IMR-90 (cell line): ENCODE data around the gene EHMT1. TPM values are rescaled to one million over a fixed set of nuclear protein-coding genes. Genes with fewer than 3 reads are reported as not detected.

Experiments
- ATAC-seq: fragments of 200-7000 bp; cut with Tn5 transposase; 2 replicates; pipeline ENCODE4 v1.9.1; 2020; ENCODE audit warnings: low read depth, mild to moderate bottlenecking, moderate library complexity
- BruUV-seq: library from RNA; stranded (reverse); fragments of 400-500 nt; replicated peaks from 2 replicates; lab custom pipeline; 2021; lab: Mats Ljungman, UMichigan
- CTCF ChIA-PET: fragments of 300-600 bp; formaldehyde crosslinking; extraction: SDS; loops from one replicate; lab custom pipeline; 2021; ENCODE audit warnings: antibody characterized with exemption; lab: Yijun Ruan, JAX
- POLR2A ChIA-PET: fragments of 300-600 bp; sonication (Branson Sonifier 250); formaldehyde crosslinking; loops from one replicate; lab custom pipeline; 2022; ENCODE audit warnings: antibody characterized with exemption; ENCODE audit not compliant: unreplicated experiment; lab: Charles Lee
- DNase-seq: peaks from one replicate; pipeline ENCODE4 v3.0.0; 2013
- H2AFZ ChIP-seq: replicated peaks from 2 replicates; pipeline ENCODE3; 2013; ENCODE audit warnings: low read length, mild to moderate bottlenecking; ENCODE audit not compliant: poor library complexity
- H2AK5ac ChIP-seq: 2 replicates; pipeline ENCODE4 v1.6.1; 2013; ENCODE audit warnings: low read depth, low read length, inconsistent platforms
- H2AK9ac ChIP-seq: replicated peaks from 2 replicates; pipeline ENCODE3; 2013; ENCODE audit warnings: mild to moderate bottlenecking, low read depth, low read length, moderate library complexity; ENCODE audit not compliant: poor library complexity
- H2BK120ac ChIP-seq: 2 replicates; pipeline ENCODE4 v1.6.1; 2013; ENCODE audit warnings: low read depth, low read length, inconsistent platforms
- H2BK15ac ChIP-seq: 3 replicates; pipeline ENCODE4 v1.6.1; 2013; ENCODE audit warnings: low read depth, low read length, inconsistent platforms
- H2BK20ac ChIP-seq: 2 replicates; pipeline ENCODE4 v1.6.1; 2013; ENCODE audit warnings: low read depth, mild to moderate bottlenecking, inconsistent platforms, low read length, moderate library complexity
- H2BK5ac ChIP-seq: 2 replicates; pipeline ENCODE4 v1.6.1; 2013; ENCODE audit warnings: mild to moderate bottlenecking, low read depth, low read length, inconsistent platforms; ENCODE audit not compliant: poor library complexity, severe bottlenecking
- H3K14ac ChIP-seq: replicated peaks from 2 replicates; pipeline ENCODE4 v1.6.1; 2013; ENCODE audit warnings: low read depth, low read length, inconsistent platforms
- H3K18ac ChIP-seq: 2 replicates; pipeline ENCODE4 v1.6.1; 2013; ENCODE audit warnings: low read depth, low read length, control low read depth
- H3K23ac ChIP-seq: 2 replicates; pipeline ENCODE4 v1.6.1; 2013; ENCODE audit warnings: low read depth, low read length, inconsistent platforms
- H3K27ac ChIP-seq: 2 replicates; pipeline ENCODE4 v1.5.1; 2013; ENCODE audit warnings: mild to moderate bottlenecking, control low read depth, low read length; ENCODE audit not compliant: insufficient read depth
- H3K27me3 ChIP-seq: 2 replicates; pipeline ENCODE4 v1.6.1; 2013; ENCODE audit warnings: low read length; ENCODE audit not compliant: control insufficient read depth, insufficient read depth
- H3K36me3 ChIP-seq: 2 replicates; pipeline ENCODE4 v1.6.1; 2013; ENCODE audit warnings: low read length, mixed read lengths; ENCODE audit not compliant: control insufficient read depth, insufficient read depth
- H3K4ac ChIP-seq: 2 replicates; pipeline ENCODE4 v1.6.1; 2013; ENCODE audit warnings: low read depth, low read length, inconsistent platforms
- H3K4me1 ChIP-seq: 2 replicates; pipeline ENCODE4 v1.6.1; 2013; ENCODE audit warnings: low read length, mixed read lengths; ENCODE audit not compliant: control insufficient read depth, insufficient read depth
- H3K4me2 ChIP-seq: 2 replicates; pipeline ENCODE4 v1.6.1; 2013; ENCODE audit warnings: low read depth, mild to moderate bottlenecking, control low read depth, low read length, moderate library complexity
- H3K4me3 ChIP-seq: 2 replicates; pipeline ENCODE4 v1.5.1; 2013; ENCODE audit warnings: low read depth, mild to moderate bottlenecking, control low read depth, low read length, moderate library complexity; ENCODE audit not compliant: insufficient read depth
- H3K56ac ChIP-seq: 2 replicates; pipeline ENCODE4 v1.6.1; 2013; ENCODE audit warnings: low read length, inconsistent platforms; ENCODE audit not compliant: insufficient read depth; ENCODE audit errors: extremely low read depth
- H3K79me1 ChIP-seq, 2 experiments: 2 replicates each; pipeline ENCODE4 v1.6.1; 2013; ENCODE audit warnings: low read length in 2 of 2, inconsistent platforms in 1 of 2, low read depth in 1 of 2
- H3K9ac ChIP-seq: 2 replicates; pipeline ENCODE4 v1.6.1; 2013; ENCODE audit warnings: low read depth, low read length, control low read depth
- H3K9me1 ChIP-seq: 2 replicates; pipeline ENCODE4 v1.6.1; 2013; ENCODE audit warnings: low read length, inconsistent platforms; ENCODE audit not compliant: insufficient read depth
- H3K9me3 ChIP-seq: 2 replicates; pipeline ENCODE4 v1.6.1; 2013; ENCODE audit warnings: low read length; ENCODE audit not compliant: control insufficient read depth, insufficient read depth
- H4K20me1 ChIP-seq: 2 replicates; pipeline ENCODE4 v1.6.1; 2013; ENCODE audit warnings: low read length, inconsistent platforms; ENCODE audit not compliant: insufficient read depth
- H4K5ac ChIP-seq: 2 replicates; pipeline ENCODE4 v1.6.1; 2013; ENCODE audit warnings: mild to moderate bottlenecking, low read depth, low read length, control low read depth
- H4K8ac ChIP-seq, 2 experiments: 2 replicates each; pipeline ENCODE4 v1.6.1; 2013; ENCODE audit warnings: low read depth in 2 of 2, low read length in 2 of 2, control low read depth in 1 of 2, inconsistent platforms in 1 of 2
- H4K91ac ChIP-seq: 2 replicates; pipeline ENCODE4 v1.6.1; 2013; ENCODE audit warnings: low read depth, low read length, inconsistent platforms; ENCODE audit not compliant: insufficient read depth
- CEBPB ChIP-seq: IDR thresholded peaks from 2 replicates; pipeline ENCODE4 v1.6.1; 2012; ENCODE audit warnings: low read depth, low read length, improper control_type of control experiment
- ELK1 ChIP-seq: fragments of 150-350 bp; IDR thresholded peaks from 2 replicates; pipeline ENCODE4 v1.6.1; 2016; ENCODE audit warnings: low read depth, mild to moderate bottlenecking, low read length, moderate library complexity, borderline replicate concordance
- MAZ ChIP-seq: IDR thresholded peaks from 2 replicates; pipeline ENCODE4 v1.6.1; 2012; ENCODE audit warnings: low read depth, mild to moderate bottlenecking, low read length, improper control_type of control experiment, moderate library complexity, borderline replicate concordance
- RAD21 ChIP-seq: IDR thresholded peaks from 2 replicates; pipeline ENCODE4 v1.6.1; 2012; ENCODE audit warnings: low read length, improper control_type of control experiment
- RCOR1 ChIP-seq: IDR thresholded peaks from 2 replicates; pipeline ENCODE4 v1.6.1; 2012; ENCODE audit warnings: mild to moderate bottlenecking, low read length, improper control_type of control experiment; ENCODE audit not compliant: insufficient replicate concordance
- WGBS, 2 experiments: methylation state at CpG; one replicate each; pipeline versions ENCODE4 v1.1.5 to v1.1.7; 2013; ENCODE audit warnings: missing lambda C conversion rate in 2 of 2; ENCODE audit not compliant: insufficient read length in 1 of 2; ENCODE audit errors: extremely low coverage in 2 of 2; 5-methylcytosine and 5-hydroxymethylcytosine counted together
- dilution Hi-C: fragments of 300-500 bp; cut with HindIII; formaldehyde crosslinking; loops from one replicate; pipeline ENCODE4 v1.14.3; 2018; ENCODE audit warnings: low sequenced_read_pairs; ENCODE audit not compliant: unreplicated experiment
- in situ Hi-C: fragments of 300-500 bp; cut with MboI; formaldehyde crosslinking; loops from 3 replicates; pipeline ENCODE4 v1.14.3; 2019; ENCODE audit warnings: low sequenced_read_pairs, inconsistent platforms, mixed read lengths
- intact Hi-C: fragments of 100-400 bp; cut with micrococcal nuclease; formaldehyde crosslinking; loops from 2 replicates; pipeline ENCODE4 v1.10.0; 2022
- polyA plus RNA-seq, 3 experiments: library from polyadenylated mRNA; depleted of rRNA; stranded (reverse); fragments of >200 nt; gene quantifications; 2 replicates each; pipeline ENCODE4 v1.2.3, GENCODE V29; 2012; ENCODE audit warnings: low replicate concordance in 1 of 3
- total RNA-seq: library from RNA; depleted of rRNA; stranded (reverse); fragments of >200 nt; gene quantifications from 2 replicates; pipeline ENCODE4 v1.2.3, GENCODE V29; 2012

Gene EHMT1
- total and polyA plus RNA-seq, 2 of the 4 experiments (the other 2 are of a cell fraction): 32.8 to 35.1 TPM

- Histone ChIP-seq H3K14ac (no peak overlapping the region), H4K8ac (no peak overlapping the region), H2BK20ac (no peak overlapping the region), H2BK5ac (no peak overlapping the region), H3K4ac (no peak overlapping the region), H3K4me2 (no peak overlapping the region), H3K79me1 (peaks cover 45 to 74% of the 10 kb centered on the region in 2 experiments), H3K4me1 (peaks cover 17% of the 10 kb centered on the region), H2AK5ac (no peak overlapping the region), H2AK9ac (no peak overlapping the region), H4K20me1 (peaks cover 73% of the 10 kb centered on the region), H3K9me3 (no peaks in the 10 kb centered on the region), H3K9me1 (peaks cover 7% of the 10 kb centered on the region; the same call in 1 of the 2 replicates), H3K27ac (no peak overlapping the region), H3K56ac (no peak overlapping the region), H3K23ac (no peak overlapping the region), H3K4me3 (no peak overlapping the region), H2BK120ac (no peak overlapping the region), H2BK15ac (no peak overlapping the region), H4K91ac (no peak overlapping the region), H4K5ac (no peak overlapping the region), H3K27me3 (no peaks in the 10 kb centered on the region), H3K9ac (no peak overlapping the region), H3K18ac (no peak overlapping the region), H3K36me3 (peaks cover 6% of the 10 kb centered on the region), H2AFZ (no peak overlapping the region)
- BruUV-seq: no TSS peak
- no peak for ATAC-seq
- intact Hi-C loops (loop anchor here (5.0 kb wide), 1 partner anchor 101 kb away; no protein-coding TSS in a partner anchor), in situ Hi-C loops (no loop called here), dilution Hi-C loops (no loop called here)
- no CpG with 5 or more reads among the region's 3 CpGs for WGBS, 2 experiments
- ChIA-PET CTCF (interaction anchor here (0.7 kb wide), 1 partner anchor 18 kb away, joined by 3 read pairs; no protein-coding TSS in a partner anchor), POLR2A (no interaction called here)
- no peak for DNase-seq
- TF ChIP-seq ELK1 (no peak), RCOR1 (no peak), CEBPB (no peak), RAD21 (no peak), MAZ (no peak)
These were observed 52.4 kb downstream of the EHMT1 start for GRCh38 chr9:137671196-137671538.
